ENCODE data around the gene DRC7.
A peak's percentile ranks its signal among the peaks of the same experiment; 100 is the strongest.

Gene DRC7, protein sequence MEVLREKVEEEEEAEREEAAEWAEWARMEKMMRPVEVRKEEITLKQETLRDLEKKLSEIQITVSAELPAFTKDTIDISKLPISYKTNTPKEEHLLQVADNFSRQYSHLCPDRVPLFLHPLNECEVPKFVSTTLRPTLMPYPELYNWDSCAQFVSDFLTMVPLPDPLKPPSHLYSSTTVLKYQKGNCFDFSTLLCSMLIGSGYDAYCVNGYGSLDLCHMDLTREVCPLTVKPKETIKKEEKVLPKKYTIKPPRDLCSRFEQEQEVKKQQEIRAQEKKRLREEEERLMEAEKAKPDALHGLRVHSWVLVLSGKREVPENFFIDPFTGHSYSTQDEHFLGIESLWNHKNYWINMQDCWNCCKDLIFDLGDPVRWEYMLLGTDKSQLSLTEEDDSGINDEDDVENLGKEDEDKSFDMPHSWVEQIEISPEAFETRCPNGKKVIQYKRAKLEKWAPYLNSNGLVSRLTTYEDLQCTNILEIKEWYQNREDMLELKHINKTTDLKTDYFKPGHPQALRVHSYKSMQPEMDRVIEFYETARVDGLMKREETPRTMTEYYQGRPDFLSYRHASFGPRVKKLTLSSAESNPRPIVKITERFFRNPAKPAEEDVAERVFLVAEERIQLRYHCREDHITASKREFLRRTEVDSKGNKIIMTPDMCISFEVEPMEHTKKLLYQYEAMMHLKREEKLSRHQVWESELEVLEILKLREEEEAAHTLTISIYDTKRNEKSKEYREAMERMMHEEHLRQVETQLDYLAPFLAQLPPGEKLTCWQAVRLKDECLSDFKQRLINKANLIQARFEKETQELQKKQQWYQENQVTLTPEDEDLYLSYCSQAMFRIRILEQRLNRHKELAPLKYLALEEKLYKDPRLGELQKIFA

DNA sequence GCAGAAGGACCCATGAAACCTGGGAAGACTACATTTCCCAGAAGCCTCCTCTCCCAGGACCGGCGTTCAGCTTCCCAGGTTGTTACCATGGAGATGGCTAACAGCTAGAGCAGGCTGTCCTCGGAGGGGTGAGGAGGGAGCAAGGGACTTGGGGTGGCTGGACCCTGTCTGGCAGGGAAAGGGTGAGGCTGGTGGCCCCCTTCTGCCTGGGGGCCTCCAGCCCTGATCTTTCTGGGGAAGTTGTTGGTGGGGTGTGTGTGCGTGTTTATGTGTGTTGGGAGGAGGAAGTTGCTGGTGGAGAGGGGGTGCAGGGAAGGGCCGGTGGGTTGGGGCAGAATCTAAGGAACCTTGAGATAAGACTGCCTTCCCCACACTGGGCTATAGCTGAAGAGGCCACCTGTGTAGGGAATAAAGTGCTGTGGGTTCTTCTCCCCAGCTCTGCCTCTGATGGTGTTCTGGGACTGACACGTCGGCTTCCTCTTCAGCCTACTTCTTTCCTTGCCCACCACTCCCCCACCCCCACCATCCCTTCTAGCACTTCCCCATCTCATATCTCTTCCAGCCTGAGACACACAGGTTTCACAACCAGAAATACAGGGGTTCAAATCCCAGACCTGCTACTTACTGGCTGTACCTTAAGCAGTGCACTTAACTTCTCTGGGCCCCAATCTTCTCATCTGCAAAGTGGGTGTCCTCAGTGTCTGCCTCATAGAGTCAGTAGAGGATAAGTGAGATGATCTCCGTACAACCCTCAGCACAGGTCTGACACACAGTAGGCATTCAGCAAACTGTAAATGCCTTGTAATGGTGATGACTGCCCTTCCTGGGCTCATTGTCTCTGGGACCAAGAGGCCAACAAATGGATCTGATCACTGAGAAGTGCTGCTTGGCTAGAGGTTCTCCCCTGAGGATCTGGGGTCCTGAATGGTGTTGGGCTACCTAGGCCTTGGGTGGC, at the start of gene DRC7:
DRC7 (plus strand) TSS at position 82 of the 955 bp plus-strand sequence. CDS start 3,144 bp downstream, outside the sequence.
- peak in 1 of 2 donors; percentile 38 for ATAC-seq

DNA sequence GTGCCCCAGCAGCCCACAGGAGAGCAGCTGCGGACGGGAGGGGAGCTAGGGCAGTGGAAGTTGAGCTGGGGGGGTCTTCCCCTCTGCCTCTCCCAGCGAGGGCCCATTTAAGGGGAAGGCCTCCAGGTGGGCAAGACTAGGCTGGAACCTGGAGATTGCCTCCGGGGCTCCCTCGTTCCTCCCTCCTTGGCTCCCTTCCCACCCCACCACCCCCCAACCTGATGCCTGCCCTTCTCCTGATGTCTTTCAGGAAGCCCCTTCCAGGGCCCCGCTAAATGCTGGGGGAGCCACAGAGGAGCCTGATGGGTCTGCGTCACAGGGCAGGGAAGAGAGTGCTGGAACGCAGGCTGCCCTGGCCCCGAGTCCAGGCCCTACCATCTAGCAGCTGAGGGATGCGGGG, 49.4 kb upstream of the DRC7 start:
- ATAC-seq = no peak

DNA sequence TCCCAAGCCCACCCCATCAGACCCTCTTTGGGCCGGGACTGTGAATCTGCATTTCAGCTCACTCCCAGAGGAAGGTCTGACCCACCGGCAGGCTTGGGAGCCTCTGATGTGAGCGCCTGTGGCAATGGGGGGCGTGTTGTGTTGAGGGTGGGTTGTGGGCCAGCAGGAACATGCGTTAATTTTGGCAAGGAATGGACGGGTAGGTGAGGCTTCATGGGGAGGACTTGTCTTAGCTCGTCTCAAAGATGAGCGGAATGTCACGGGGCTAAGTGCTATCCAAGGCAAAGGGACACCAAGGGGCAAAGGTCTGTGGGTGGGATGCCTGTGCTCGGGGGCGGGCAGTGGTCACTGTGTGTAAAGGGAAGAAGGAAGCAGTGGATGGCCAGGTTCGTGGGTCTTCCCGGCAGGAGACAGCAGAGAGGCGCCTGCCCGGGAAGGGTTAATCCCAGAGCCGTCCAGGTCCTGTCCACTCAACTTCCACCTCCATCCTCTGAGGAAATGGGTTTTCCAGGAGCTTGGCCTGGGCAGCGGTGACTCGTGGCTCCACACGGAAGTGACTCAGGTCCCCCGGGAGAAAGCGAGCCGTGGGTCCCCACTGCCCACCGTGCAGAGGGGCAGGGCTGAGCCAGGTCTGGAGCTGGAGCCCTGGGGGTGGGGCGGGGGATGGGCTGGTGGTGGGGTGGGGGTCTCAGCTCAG, 48.8 kb upstream of the DRC7 start:
- ATAC-seq = no peak

DNA sequence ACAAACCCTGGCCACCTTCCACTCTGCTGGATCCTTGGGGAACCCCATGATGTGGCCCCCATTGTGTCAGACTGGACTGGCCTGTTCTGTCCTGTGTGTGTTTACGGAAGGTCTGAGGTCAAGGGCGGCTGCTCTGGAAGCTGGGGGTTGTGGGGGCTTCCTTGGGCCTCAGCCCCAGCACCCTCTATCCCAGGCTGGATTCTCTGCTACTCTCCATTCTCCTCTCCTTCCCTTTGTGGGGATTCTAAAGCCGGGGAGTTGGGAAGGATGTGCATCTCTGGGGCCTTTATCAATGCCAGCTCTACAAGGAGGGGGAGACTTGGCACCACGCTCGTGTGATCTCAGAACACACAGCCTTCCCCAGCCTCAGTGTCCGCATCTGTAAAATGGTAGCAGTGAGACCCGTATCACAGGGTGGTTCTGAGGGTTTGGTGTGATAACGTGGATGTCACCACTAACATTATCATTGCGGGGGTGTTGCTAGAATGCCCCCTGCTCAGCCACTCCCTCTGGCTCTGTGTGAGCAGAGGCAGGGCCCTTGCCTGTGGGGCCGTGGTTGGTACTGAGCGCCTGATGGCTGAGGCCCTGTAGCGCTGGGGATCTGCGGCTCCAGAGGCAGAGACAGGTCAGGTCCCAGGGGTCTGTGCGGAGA, 48.1 kb upstream of the DRC7 start:
- ATAC-seq = no peak

DNA sequence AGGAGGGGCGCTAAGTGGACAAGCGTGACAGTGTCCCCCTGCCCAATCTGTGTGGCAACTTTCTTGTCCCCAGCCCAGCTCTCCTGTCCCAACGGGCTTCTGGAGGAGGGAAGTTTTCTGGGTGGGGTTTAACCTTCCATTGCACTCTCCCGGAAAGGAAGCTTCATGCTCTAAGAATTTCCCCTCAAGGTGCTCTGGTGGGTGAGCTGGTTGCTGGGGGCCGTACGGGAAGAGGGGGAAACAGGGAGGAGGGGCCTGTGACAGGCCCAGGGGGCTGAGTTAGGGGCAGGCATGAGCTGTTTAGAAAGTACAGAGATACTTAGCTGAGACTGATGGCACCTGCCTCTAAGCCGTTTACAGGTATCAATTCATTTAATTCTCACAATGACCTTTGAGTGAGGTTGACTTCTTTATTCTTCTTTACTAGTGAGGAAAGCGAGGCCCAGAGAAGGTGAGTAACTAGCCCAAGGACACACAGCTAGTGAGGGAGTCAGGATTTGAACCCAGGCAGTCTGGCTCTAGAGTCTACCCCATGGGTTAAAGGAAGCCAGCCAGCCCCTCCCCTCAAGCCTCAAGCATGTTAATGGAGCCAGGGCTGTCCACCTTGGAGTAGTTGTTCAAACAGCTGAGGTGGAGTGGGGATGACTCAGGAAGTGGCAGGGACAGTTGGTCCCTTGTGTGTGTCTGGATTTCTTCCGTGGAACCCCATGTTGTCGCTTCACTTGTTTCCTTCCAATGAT, 47.3 kb upstream of the DRC7 start:
- no peak for ATAC-seq

DNA sequence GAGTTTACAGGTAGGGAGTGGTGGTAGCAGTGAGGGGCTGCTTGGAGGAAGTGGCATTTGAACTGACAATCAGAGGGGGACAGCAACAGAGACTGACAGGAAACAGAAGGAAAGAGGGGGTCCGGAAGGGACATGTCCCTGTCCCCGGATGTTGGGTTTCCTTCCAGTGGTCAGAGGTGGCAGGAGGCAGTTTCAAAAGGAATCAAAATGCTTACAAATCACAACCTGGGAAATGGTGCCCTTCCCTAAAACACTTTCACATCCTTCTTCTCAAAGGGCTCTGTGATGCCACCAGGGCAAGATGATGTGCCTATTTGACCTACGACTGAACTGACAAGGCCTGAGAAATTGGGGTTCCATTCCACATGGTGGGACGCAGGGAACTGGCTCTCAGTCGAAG, 46.5 kb upstream of the DRC7 start:
- ATAC-seq = no peak

DNA sequence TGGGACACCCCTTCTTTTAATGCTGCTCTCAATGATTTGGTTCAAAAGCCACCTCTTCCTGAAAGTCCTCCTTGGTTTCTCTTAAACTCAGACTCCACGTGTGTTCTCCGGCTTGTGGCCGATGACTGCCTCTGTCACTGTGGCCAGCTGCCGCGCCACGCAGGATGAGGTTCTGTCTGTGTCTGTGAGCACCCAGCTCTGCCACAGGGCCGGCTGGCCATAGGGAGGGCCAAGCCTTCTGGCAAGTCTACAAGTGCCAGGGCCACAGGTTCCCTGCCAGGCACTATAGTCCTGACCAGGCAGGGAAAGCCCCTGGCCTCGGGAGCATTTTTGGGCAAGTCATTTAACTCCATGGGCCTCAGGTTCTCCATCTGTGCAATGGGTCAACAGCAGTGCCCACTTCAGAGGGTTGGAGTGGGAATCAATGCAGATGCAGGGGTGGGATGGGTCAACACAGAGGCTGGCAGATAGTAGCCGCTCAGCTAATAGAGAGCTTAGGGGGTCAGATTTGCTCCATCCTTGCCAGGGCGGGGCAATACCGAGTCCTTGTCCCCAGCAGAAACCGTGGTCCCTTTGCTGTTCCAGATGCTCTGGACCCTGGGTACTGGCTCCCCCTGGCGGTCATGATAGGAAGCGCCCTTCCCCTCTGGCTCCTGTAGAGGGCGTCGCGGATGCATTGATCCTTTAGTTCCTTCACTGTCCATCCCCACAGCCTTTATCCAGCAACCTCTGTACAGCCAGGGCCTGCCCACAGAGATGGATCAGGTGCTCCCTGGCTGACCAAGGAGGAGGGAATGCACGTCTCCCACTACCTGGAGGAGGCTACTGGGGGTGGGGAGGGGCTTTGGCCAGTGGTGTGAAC, 45.8 kb upstream of the DRC7 start:
- peak; percentile 69 to 80 for ATAC-seq

DNA sequence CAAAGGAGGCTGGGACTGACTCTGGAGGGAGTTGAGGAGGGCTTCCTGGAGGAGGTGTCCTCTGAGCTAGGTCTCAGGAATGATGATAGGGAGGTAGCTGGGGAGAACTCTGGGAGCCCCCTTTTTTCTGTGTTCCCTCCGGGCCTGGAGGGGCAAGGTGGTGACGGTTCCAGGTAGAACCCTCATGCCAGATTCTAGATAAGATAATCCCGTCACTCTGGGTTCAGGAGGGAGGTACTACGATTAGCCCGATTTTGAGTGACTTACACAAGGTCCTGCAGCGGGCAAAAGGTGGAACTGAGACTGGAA, 45.2 kb upstream of the DRC7 start:
- no peak for ATAC-seq

DNA sequence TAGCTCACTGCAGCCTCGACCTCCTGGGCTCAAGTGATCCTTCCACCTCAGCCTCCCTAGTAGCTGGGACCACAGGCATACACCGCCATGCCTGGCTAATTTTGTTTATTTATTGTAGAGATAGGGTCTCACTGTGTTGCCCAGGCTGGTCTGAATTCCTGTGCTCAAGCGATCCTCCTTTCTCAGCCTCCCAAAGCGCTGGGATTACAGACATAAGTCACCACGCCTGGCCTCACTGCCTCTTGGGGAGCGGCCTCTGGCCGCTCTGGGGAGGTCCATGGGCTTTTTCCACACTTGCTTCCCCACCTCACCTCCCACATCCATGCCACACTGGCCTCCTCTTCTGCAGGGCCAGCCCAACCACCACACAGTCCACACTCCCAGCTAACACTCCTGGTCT, 44.8 kb upstream of the DRC7 start:
- ATAC-seq = no peak

DNA sequence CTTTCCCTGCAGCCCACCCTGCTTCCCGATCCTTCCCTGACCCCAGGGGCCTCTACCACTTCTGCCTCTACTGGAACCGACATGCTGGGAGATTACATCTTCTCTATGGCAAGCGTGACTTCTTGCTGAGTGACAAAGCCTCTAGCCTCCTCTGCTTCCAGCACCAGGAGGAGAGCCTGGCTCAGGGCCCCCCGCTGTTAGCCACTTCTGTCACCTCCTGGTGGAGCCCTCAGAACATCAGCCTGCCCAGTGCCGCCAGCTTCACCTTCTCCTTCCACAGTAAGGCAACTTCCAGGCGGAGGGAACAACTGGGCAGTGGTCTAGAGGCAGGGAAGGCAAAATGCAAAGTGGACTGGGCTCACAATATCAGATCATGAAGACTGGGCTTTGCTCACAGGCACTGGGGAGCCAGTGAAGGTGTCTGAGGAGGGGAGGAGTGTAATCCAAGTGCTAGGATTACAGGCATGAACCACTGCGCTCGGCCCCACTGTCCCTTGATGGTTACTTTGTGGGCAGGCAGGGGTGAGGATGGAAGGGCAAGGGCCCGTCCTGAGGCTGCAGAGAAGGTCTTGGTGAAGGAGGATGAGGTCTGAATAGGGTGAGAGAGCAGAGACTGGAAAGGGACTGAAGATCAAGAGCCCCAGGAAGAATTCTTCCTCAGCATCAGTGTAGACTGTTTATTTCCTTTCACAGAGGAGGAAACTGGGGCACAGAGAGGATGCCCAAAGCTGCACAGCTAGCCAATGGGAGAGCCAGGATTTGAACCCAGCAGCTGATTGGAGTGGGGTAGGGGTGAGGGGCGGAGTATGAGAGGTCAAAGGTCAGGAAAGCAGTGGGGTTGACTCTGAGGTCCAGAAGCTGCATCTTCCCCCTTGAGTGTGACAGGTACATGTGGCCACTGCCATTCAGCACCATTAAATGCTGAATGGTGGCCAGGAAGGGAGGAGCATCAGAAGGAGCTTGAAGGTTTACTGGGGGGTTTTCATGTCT, 43.0 kb upstream of the DRC7 start:
- ATAC-seq = no peak

DNA sequence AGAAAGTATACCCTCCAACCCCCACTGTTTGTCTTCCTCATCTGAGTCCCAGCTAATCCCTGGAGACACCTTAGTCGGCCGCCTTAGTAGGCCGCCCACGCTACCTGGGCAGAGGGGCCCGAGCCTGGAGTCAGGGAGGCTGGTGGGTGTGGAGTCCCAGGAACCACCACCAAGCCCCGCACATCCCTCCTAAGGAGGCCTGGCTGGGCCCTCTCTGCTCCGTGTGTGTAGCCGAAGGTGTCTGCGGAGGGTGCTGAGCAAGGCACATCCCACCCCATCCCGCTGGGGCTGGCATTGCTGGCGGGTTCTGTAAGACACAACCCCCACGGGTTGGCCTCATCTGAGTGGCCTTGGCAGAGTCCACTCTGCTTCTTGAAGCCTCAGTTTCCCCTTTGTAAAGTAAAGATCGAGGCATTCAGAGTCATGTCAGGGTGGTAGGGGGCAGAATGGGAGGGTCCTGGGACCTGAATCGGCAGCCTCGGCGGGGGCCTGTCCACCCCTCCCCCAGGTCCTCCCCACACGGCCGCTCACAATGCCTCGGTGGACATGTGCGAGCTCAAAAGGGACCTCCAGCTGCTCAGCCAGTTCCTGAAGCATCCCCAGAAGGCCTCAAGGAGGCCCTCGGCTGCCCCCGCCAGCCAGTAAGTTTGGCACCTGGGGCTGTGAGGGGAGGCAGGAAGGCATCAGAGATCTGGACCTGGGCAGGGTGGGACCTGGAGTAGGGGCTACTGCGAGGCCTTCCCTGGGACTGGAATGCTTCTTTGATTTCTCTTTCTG, 41.7 kb upstream of the DRC7 start:
- ATAC-seq = no peak

DNA sequence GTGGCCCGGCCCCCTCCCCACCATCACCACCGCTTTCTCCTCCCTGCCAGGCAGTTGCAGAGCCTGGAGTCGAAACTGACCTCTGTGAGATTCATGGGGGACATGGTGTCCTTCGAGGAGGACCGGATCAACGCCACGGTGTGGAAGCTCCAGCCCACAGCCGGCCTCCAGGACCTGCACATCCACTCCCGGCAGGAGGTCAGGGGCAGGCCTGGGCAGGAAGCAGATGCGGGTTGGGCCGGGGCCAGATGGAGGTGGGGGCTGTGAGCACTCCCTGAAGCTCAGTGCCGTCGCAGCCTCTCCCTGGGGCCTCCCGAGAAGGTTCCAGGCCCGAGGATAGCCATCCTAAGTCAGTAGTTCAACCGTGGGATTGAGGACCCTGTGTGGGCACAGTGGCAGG, 40.7 kb upstream of the DRC7 start:
- ATAC-seq = no peak

DNA sequence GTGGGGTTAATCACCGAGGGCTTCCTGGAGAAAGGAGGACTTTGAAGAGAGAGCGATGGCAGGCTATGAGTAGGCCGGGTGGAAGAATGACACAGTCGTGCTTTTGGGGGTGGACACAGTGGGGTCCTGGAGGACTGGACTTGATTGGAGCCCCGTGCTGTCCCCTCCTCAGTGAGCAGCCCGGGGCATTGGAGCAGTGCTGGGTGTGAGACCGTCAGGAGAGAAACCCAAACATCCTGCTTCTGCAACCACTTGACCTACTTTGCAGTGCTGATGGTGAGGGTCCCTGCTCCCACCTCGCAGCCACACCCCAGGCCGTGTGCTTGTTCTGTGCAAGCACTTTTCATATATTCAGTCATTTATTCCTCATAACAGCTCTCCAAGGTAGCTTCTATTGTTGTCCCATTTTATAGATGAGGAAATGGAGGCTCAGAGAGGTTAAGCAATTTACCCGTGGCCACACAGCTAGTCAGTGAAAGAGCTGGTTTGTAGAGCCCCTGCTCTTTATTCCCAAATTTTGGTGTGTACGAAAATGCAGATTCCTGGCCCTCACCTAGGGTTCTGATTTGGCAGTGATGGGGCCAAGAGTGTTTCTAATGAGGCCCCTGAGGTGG, 38.2 kb upstream of the DRC7 start:
- no peak for ATAC-seq

DNA sequence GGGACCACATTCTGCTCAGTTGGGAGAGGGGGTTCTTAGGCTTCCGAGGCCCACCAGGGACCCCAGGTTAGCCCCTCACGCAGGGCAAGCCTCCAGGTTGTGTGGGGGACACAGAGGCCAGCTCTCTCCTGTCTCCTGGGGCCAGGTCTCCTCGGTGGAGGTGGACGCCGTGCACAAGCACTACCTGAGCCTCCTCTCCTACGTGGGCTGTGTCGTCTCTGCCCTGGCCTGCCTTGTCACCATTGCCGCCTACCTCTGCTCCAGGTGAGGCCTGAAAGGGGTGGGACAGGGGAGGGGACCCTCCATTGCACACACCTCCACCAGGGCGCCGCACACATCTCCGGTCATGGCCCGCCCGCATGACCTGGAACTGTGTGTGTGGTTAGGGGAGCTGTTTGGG, 37.4 kb upstream of the DRC7 start:
- ATAC-seq = no peak

DNA sequence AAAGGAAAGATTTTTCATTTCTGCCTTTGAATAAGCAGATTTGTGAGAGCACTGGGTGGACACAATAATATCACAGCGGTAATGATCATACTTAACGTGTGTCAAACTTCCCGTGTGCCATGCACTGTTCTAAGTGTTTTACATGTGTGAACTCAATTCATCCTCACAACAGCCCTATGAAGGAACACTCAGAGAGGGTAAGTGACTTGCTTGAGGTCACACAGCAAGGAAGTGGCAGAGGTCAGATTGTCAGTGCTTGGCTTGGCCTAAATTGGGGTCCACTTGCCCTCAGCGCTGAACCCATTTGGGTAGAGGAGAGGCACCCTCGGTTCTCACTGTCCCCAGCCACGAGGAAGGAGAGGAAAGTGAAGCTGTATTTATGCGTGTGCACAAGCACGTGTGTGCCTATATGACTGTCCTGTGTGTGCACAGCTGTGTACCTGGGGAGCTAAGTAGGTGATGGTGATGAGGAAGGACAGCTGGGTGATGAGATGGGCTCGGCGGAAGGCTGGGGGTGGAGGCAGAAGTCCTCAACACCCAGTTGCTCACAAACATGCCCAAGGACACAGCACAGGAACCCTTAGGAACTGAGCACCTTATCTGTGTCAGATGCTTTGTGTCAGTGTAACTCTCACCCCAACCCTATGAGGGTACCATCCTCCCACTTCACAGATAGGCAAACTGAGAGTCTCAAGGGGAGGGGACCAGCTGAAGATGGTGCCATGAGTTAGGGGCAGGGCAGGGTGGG, 36.3 kb upstream of the DRC7 start:
- ATAC-seq = no peak

DNA sequence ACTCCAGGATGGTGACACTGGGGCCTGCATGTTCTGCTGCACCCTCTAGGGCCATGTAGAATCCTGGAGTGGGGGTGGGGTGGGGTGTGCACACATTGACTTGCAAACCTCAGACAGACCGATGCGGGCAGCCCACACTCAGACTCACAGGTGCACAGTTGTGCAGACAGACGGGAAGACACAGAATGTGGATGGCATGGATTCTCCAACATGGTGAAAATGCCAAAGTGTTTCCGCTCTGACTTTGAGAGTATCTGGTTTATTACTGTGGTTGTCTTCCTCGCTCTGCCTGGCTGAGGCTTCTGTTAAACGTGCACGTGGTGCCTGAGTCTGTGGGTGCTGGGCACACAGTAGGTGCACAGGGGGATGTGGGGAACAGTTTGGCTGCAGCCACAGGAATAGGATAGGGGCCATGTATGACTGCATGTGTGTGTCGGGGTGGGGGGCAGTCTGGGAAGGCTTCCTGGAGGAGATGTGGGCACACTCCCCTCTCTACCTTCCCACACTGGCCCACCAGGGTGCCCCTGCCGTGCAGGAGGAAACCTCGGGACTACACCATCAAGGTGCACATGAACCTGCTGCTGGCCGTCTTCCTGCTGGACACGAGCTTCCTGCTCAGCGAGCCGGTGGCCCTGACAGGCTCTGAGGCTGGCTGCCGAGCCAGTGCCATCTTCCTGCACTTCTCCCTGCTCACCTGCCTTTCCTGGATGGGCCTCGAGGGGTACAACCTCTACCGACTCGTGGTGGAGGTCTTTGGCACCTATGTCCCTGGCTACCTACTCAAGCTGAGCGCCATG, 35.5 kb upstream of the DRC7 start:
- no peak for ATAC-seq

Data from activated CD4-positive, CD25-positive, alpha-beta regulatory T cell treated with anti-CD3 and anti-CD28 coated beads, Interleukin-2, amount 50 U/mL, for 24 hours (primary cell).